H9 (cell line): Measurements from ENCODE around the gene BBS2. TPM values are rescaled to one million over a fixed set of nuclear protein-coding genes. Genes with fewer than 3 reads are reported as not detected.

ENCODE experiments used
- DNase-seq: peaks from one replicate; pipeline ENCODE4 v3.0.0-alpha.2; 2017
- H2AFZ ChIP-seq: one replicate; pipeline ENCODE4 v1.6.1; 2013; ENCODE audit warnings: mild to moderate bottlenecking, low read length, control low read depth, moderate library complexity
- H2AK5ac ChIP-seq: 2 replicates; pipeline ENCODE4 v1.6.1; 2013; ENCODE audit warnings: low read length, control low read depth, mixed read lengths; ENCODE audit not compliant: insufficient read length
- H2BK120ac ChIP-seq: one replicate; pipeline ENCODE4 v1.6.1; 2013; ENCODE audit warnings: low read depth, mild to moderate bottlenecking, low read length, control low read depth, inconsistent platforms; ENCODE audit not compliant: poor library complexity, severe bottlenecking
- H2BK12ac ChIP-seq: 2 replicates; pipeline ENCODE4 v1.6.1; 2013; ENCODE audit warnings: low read length, control low read depth, mixed read lengths, low read depth; ENCODE audit not compliant: insufficient read length
- H2BK15ac ChIP-seq: 2 replicates; pipeline ENCODE4 v1.6.1; 2013; ENCODE audit warnings: low read depth, low read length, control low read depth
- H2BK20ac ChIP-seq: one replicate; pipeline ENCODE4 v1.6.1; 2013; ENCODE audit warnings: low read depth, mild to moderate bottlenecking, low read length, control low read depth, inconsistent platforms; ENCODE audit not compliant: poor library complexity, severe bottlenecking
- H2BK5ac ChIP-seq: 2 replicates; pipeline ENCODE4 v1.6.1; 2013; ENCODE audit warnings: low read length, control low read depth, mixed read lengths; ENCODE audit not compliant: insufficient read length
- H3K14ac ChIP-seq: 2 replicates; pipeline ENCODE4 v1.6.1; 2013; ENCODE audit warnings: low read length, control low read depth; ENCODE audit not compliant: insufficient read depth
- H3K18ac ChIP-seq: 2 replicates; pipeline ENCODE4 v1.6.1; 2013; ENCODE audit warnings: low read depth, mild to moderate bottlenecking, mixed read lengths, low read length, control low read depth; ENCODE audit not compliant: insufficient read length
- H3K23ac ChIP-seq: 2 replicates; pipeline ENCODE4 v1.6.1; 2013; ENCODE audit warnings: low read length, control low read depth, mixed read lengths, low read depth; ENCODE audit not compliant: insufficient read length
- H3K23me2 ChIP-seq: 2 replicates; pipeline ENCODE4 v1.6.1; 2013; ENCODE audit warnings: low read depth, mild to moderate bottlenecking, mixed read lengths, low read length, control low read depth; ENCODE audit not compliant: insufficient read length, poor library complexity, severe bottlenecking
- H3K27ac ChIP-seq: 2 replicates; pipeline ENCODE4 v1.5.1; 2013; ENCODE audit warnings: low read length, control low read depth, mixed read lengths, low read depth; ENCODE audit not compliant: insufficient read length
- H3K27me3 ChIP-seq: 2 replicates; pipeline ENCODE4 v1.6.1; 2013; ENCODE audit warnings: low read length, control low read depth, inconsistent platforms; ENCODE audit not compliant: insufficient read depth
- H3K4ac ChIP-seq: 2 replicates; pipeline ENCODE4 v1.6.1; 2013; ENCODE audit warnings: low read depth, mild to moderate bottlenecking, control low read depth, inconsistent platforms, low read length, moderate library complexity
- H3K4me1 ChIP-seq: 2 replicates; pipeline ENCODE4 v1.6.1; 2013; ENCODE audit warnings: low read length, control low read depth, inconsistent platforms; ENCODE audit not compliant: insufficient read depth
- H3K4me2 ChIP-seq: 2 replicates; pipeline ENCODE4 v1.6.1; 2013; ENCODE audit warnings: low read length, control low read depth, mixed read lengths; ENCODE audit not compliant: insufficient read length, insufficient read depth
- H3K56ac ChIP-seq: 2 replicates; pipeline ENCODE4 v1.6.1; 2013; ENCODE audit warnings: low read depth, mild to moderate bottlenecking, mixed read lengths, low read length, control low read depth; ENCODE audit not compliant: insufficient read length
- H3K79me1 ChIP-seq: 2 replicates; pipeline ENCODE4 v1.6.1; 2013; ENCODE audit warnings: low read depth, mild to moderate bottlenecking, moderate library complexity, low read length, control low read depth, inconsistent platforms; ENCODE audit not compliant: insufficient read depth, poor library complexity, severe bottlenecking
- H3K79me2 ChIP-seq: 2 replicates; pipeline ENCODE4 v1.6.1; 2013; ENCODE audit warnings: low read length, control low read depth, inconsistent platforms; ENCODE audit not compliant: insufficient read depth
- H3K9ac ChIP-seq: 2 replicates; pipeline ENCODE4 v1.6.1; 2013; ENCODE audit warnings: low read length, control low read depth, mixed read lengths; ENCODE audit not compliant: insufficient read length; ENCODE audit errors: extremely low read depth
- H3K9me3 ChIP-seq: one replicate; pipeline ENCODE4 v1.6.1; 2013; ENCODE audit warnings: low read depth, low read length, inconsistent platforms; ENCODE audit not compliant: control insufficient read depth
- H3T11ph ChIP-seq: one replicate; pipeline ENCODE4 v1.6.1; 2013; ENCODE audit warnings: mild to moderate bottlenecking, low read length, control low read depth, inconsistent platforms
- H4K20me1 ChIP-seq: one replicate; pipeline ENCODE4 v1.6.1; 2013; ENCODE audit not compliant: control insufficient read depth, insufficient read length, insufficient read depth
- H4K5ac ChIP-seq: 2 replicates; pipeline ENCODE4 v1.6.1; 2013; ENCODE audit warnings: low read depth, mild to moderate bottlenecking, mixed read lengths, low read length, control low read depth; ENCODE audit not compliant: insufficient read length
- H4K8ac ChIP-seq: replicated peaks from 2 replicates; pipeline ENCODE4 v1.6.1; 2013; ENCODE audit warnings: low read length, control low read depth, mixed read lengths, low read depth; ENCODE audit not compliant: insufficient read length
- H4K91ac ChIP-seq: 2 replicates; pipeline ENCODE4 v1.6.1; 2013; ENCODE audit warnings: low read depth, mild to moderate bottlenecking, moderate library complexity, mixed read lengths, low read length, control low read depth; ENCODE audit not compliant: insufficient read length
- H3K27ac Mint-ChIP-seq, 3 experiments: 2 replicates in 2 of 3; 3 replicates in 1 of 3; pipeline ENCODE4 v1.8.0; 2020 to 2021; ENCODE audit warnings: mixed read lengths in 3 of 3, mild to moderate bottlenecking in 1 of 3, moderate library complexity in 1 of 3
- H3K27me3 Mint-ChIP-seq: 2 replicates; pipeline ENCODE4 v1.8.0; 2021; ENCODE audit warnings: low read depth, mild to moderate bottlenecking, moderate library complexity, mixed read lengths
- H3K36me3 Mint-ChIP-seq, 3 experiments: 2 replicates in 2 of 3; 3 replicates in 1 of 3; pipeline ENCODE4 v1.8.0; 2020 to 2021; ENCODE audit warnings: low read depth in 3 of 3, mixed read lengths in 3 of 3; ENCODE audit not compliant: insufficient read depth in 1 of 3
- H3K4me1 Mint-ChIP-seq, 2 experiments: 2 replicates each; pipeline ENCODE4 v1.8.0; 2020; ENCODE audit warnings: mixed read lengths in 2 of 2
- H3K4me3 Mint-ChIP-seq, 2 experiments: 2 replicates in 1 of 2; 3 replicates in 1 of 2; pipeline ENCODE4 v1.8.0; 2020 to 2021; ENCODE audit warnings: mild to moderate bottlenecking in 2 of 2, mixed read lengths in 2 of 2, moderate library complexity in 1 of 2
- H3K9me3 Mint-ChIP-seq, 2 experiments: 2 replicates in 1 of 2; 3 replicates in 1 of 2; pipeline ENCODE4 v1.8.0; 2020; ENCODE audit warnings: mild to moderate bottlenecking in 2 of 2, mixed read lengths in 2 of 2, moderate library complexity in 1 of 2
- WGBS: extraction: QIAGEN DNeasy Blood & Tissue Kit; methylation state at CpG from one replicate; pipeline ENCODE4 v1.1.7; 2013; ENCODE audit warnings: missing lambda C conversion rate, low lambda C conversion rate, mixed read lengths; ENCODE audit not compliant: insufficient read length; ENCODE audit errors: extremely low coverage; 5-methylcytosine and 5-hydroxymethylcytosine counted together
- total RNA-seq: library from RNA; stranded (reverse); gene quantifications from 2 replicates; pipeline ENCODE4 v1.2.1, GENCODE V29; 2021
- TF ChIP-seq, protein P1 (sequence below): fragments of 200-600 bp; sonication (generic); conservative IDR thresholded peaks from 3 replicates; pipeline ENCODE4 v1.8.0; 2021; ENCODE audit warnings: antibody characterized with exemption, mild to moderate bottlenecking

BBS2 gene
- total RNA-seq, 1 experiment from 2014 or later, result 13.1 TPM

DNA sequence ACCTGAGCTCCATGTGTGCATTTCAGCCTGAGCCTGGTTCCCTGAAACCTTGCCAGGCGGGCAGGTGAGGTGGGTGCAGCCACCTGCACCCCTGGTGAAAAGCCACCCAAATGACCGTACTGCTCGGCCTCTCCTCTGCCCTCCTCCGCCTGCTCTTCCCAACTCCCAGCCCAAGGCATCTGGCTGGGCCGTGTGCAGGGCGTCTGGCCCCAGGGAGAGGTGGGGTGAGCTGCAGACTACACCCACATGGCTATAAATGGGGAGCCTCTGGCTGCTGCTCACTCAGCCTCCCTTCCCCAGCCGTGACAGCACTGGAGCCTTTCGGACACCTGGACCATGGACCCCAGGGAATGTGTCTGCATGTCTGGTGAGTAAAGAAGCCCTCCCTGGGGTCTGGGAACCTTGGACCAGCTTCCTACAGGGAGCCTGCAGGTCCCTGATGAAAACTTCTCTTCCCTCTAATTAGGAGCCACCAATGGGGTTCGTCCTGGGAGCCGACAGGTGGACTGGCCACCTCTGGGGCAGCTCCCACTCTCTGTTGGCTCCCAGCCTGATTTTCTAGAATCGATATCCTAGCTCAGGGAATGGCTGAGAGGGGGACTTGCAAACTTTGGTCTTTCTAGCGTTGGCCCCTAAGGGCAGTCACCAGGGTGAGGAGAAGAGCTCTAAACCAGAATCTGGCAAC is 45.1 kb upstream of the BBS2 start, which contains the start of gene MT4:
TSS of gene MT4 (plus strand) at position 281 of the 685 bp plus-strand sequence. CDS start at position 337, 56 bp downstream.
- no peaks in the 10 kb centered on the region for H3K27me3 ChIP-seq
- H2BK5ac ChIP-seq, result no peak within 1 kb of the TSS
- no peaks in the 10 kb centered on the region for H3K79me2 ChIP-seq
- no peaks in the 10 kb centered on the region for H3K9me3 ChIP-seq
- H2BK15ac ChIP-seq, result no peak within 1 kb of the TSS
- no peaks in the 10 kb centered on the region for H3K36me3 Mint-ChIP-seq
- no peak within 1 kb of the TSS for H4K8ac ChIP-seq
- H3K27ac Mint-ChIP-seq, result no peak within 1 kb of the TSS
- no CpG with 5 or more reads among the region's 12 CpGs for WGBS
- no peak within 1 kb of the TSS for H4K5ac ChIP-seq
- peaks cover 38% of the 10 kb centered on the region for H3K27me3 Mint-ChIP-seq
- no peak within 1 kb of the TSS for H2AK5ac ChIP-seq
- H3K56ac ChIP-seq, result no peak within 1 kb of the TSS
- H3K4me1 ChIP-seq, result no peaks in the 10 kb centered on the region
- no peak within 1 kb of the TSS for H2BK12ac ChIP-seq
- no peaks in the 10 kb centered on the region for H3K79me1 ChIP-seq
- H3K27ac ChIP-seq, result no peak within 1 kb of the TSS
- H4K91ac ChIP-seq, result no peak within 1 kb of the TSS
- no peak within 1 kb of the TSS for H3K18ac ChIP-seq
- no peak within 1 kb of the TSS for H3K4me2 ChIP-seq
- no peak within 1 kb of the TSS for H3T11ph ChIP-seq
- H3K9ac ChIP-seq, result no peak within 1 kb of the TSS
- H3K4me3 Mint-ChIP-seq, result no peak within 1 kb of the TSS
- no peak within 1 kb of the TSS for H2BK120ac ChIP-seq
- TF ChIP-seq, protein P1, sequence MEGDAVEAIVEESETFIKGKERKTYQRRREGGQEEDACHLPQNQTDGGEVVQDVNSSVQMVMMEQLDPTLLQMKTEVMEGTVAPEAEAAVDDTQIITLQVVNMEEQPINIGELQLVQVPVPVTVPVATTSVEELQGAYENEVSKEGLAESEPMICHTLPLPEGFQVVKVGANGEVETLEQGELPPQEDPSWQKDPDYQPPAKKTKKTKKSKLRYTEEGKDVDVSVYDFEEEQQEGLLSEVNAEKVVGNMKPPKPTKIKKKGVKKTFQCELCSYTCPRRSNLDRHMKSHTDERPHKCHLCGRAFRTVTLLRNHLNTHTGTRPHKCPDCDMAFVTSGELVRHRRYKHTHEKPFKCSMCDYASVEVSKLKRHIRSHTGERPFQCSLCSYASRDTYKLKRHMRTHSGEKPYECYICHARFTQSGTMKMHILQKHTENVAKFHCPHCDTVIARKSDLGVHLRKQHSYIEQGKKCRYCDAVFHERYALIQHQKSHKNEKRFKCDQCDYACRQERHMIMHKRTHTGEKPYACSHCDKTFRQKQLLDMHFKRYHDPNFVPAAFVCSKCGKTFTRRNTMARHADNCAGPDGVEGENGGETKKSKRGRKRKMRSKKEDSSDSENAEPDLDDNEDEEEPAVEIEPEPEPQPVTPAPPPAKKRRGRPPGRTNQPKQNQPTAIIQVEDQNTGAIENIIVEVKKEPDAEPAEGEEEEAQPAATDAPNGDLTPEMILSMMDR, result no peak
- no peaks in the 10 kb centered on the region for H3K23me2 ChIP-seq
- H3K14ac ChIP-seq, result no peak within 1 kb of the TSS; the same call in 1 of the 2 replicates
- no peak for DNase-seq
- peaks cover 0 to 3% of the 10 kb centered on the region in 2 experiments; a peak in 2 of 4 replicates for H3K4me1 Mint-ChIP-seq
- H4K20me1 ChIP-seq, result no peaks in the 10 kb centered on the region
- no peak within 1 kb of the TSS for H2AFZ ChIP-seq
- no peak within 1 kb of the TSS for H3K23ac ChIP-seq
- no peak within 1 kb of the TSS for H3K4ac ChIP-seq
- no peaks in the 10 kb centered on the region for H3K9me3 Mint-ChIP-seq
- H2BK20ac ChIP-seq, result no peak within 1 kb of the TSS
